H1 (cell line): ENCODE measurements around the gene GAB3. TPM values are rescaled to one million over a fixed set of nuclear protein-coding genes. Genes with fewer than 3 reads are reported as not detected.

Experiments used
- KDM1A ChIP-seq: fragments of 200-600, 300-600 bp; sonication (generic); IDR thresholded peaks from 2 replicates; pipeline ENCODE4 v1.7.1; 2016; ENCODE audit warnings: mild to moderate bottlenecking, low read length, borderline replicate concordance
- TAF1 ChIP-seq: IDR thresholded peaks from 2 replicates; pipeline ENCODE4 v1.6.1; 2011; ENCODE audit warnings: mild to moderate bottlenecking, low read depth, low read length
- TEAD4 ChIP-seq: IDR thresholded peaks from 2 replicates; pipeline ENCODE4 v1.6.1; 2012; ENCODE audit warnings: low read depth, low read length, inconsistent platforms, mixed read lengths
- polyA plus RNA-seq, 7 experiments: library from polyadenylated mRNA; depleted of rRNA in 3 of 7; stranded (reverse) in 5 of 7; unstranded in 2 of 7; fragments of >200 nt in 5 of 7; fragments of 200-250 nt in 2 of 7; gene quantifications; 1 replicate in 5 of 7; 2 replicates in 1 of 7; 4 replicates in 1 of 7; pipeline versions ENCODE4 v1.2.1 to v1.2.3, GENCODE V29; 2011 to 2013; ENCODE audit warnings: missing spikeins in 2 of 7, mixed read lengths in 2 of 7
- total RNA-seq: library from RNA; stranded (reverse); fragmentation: NEBNext Ultra II Directional; extraction: Animal tissue kit (Norgen Biotek cat#: 25700); gene quantifications from 2 replicates; pipeline ENCODE4 v1.2.1, GENCODE V29; 2021

The GAB3 gene
- total and polyA plus RNA-seq, 2 of the 8 experiments (the other 6 are each of a cell fraction or from before 2014, with no cell fraction given): 0.48 to 1.2 TPM

DNA sequence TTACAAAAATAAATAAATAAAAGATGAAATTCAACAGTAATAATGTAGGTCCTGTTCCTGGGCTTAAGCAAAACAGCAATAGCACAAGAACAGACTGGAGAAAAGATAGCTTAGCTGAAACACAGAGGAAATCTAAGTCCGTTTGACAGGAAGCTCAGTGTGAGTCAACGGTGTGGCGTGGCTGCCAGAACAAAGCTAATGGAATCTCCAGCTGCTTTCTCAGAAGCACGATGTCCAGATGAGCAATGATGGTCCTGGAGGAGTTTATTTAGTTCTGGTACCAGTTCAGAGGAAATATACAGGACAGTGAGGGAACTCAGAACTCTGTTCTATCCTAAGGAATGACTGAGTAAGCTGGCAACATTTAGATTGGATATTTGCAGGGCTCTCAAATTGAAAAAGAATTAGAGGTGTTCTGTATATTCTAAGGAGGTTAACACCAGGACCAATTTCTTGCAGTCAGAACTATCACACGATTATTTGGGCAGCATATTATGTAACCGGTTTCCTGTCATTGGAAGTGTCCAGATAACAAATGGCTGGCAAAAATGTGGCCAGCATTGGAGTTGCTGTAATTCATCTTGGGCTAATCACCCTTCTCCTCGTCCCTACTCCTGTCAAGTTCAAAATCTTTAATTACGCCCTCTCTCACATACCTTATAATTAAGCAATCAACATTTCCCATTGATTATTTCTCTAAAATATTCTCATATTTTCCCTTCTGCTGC is 12.7 kb downstream of the GAB3 start (continued):
- no peak for TF ChIP-seq KDM1A
- TF ChIP-seq TEAD4: no peak
- no peak for TF ChIP-seq TAF1
